ENCODE results near the gene KDM4B. TPM values are rescaled to one million over a fixed set of nuclear protein-coding genes. Genes with fewer than 3 reads are reported as not detected.
A peak's percentile ranks its signal among the peaks of the same experiment; 100 is the strongest.

Gene KDM4B
- total RNA-seq, 1 donor from 2014 or later: 34.1 TPM

DNA sequence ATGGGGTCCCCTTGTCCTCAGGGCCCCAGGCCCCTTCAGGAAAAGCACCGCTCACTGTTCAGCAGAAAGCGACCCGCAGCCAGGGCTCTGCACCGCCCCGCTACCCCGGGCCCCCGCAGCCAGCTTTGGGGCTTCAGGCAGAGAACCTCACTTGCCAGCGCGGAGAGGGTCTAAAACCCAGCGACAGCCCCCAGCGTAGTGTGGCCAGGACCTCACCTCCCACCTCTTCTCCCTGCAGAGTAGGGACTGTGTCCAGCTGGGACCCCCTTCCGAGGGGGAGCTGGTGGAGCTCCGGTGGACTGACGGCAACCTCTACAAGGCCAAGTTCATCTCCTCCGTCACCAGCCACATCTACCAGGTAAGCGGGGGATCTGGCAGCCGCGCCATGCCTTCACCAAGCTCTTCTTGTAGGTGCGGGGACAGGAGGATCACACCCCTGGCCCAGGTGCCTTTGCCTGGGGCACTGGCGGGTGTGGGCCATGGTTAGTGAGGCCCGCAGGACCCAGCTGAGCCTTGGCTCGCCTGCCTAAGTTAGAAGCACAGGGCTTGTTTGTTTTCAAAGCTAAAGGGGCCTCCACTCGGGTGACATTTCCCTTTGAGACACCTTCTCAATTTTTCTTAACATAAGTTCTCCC is 175.7 kb downstream of the KDM4B start:
- peaks cover 27% of the 10 kb centered on the region for H3K4me1 ChIP-seq
- H3K36me3 ChIP-seq: peaks cover 85% of the 10 kb centered on the region
- H3K4me3 ChIP-seq: no peak overlapping the region
- intact Hi-C loops (cut with micrococcal nuclease): no loop called here
- no peaks in the 10 kb centered on the region for H3K27me3 ChIP-seq (ENCODE audit: low read depth)
- no peaks in the 10 kb centered on the region for H3K9me3 ChIP-seq (replicated peaks)
- TF ChIP-seq, protein P1, sequence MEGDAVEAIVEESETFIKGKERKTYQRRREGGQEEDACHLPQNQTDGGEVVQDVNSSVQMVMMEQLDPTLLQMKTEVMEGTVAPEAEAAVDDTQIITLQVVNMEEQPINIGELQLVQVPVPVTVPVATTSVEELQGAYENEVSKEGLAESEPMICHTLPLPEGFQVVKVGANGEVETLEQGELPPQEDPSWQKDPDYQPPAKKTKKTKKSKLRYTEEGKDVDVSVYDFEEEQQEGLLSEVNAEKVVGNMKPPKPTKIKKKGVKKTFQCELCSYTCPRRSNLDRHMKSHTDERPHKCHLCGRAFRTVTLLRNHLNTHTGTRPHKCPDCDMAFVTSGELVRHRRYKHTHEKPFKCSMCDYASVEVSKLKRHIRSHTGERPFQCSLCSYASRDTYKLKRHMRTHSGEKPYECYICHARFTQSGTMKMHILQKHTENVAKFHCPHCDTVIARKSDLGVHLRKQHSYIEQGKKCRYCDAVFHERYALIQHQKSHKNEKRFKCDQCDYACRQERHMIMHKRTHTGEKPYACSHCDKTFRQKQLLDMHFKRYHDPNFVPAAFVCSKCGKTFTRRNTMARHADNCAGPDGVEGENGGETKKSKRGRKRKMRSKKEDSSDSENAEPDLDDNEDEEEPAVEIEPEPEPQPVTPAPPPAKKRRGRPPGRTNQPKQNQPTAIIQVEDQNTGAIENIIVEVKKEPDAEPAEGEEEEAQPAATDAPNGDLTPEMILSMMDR (IDR thresholded peaks at IDR 0.05; ENCODE audit: borderline replicate concordance): no peak
- no peak overlapping the region for H3K27ac ChIP-seq (replicated peaks)
- DNase-seq: no peak

DNA sequence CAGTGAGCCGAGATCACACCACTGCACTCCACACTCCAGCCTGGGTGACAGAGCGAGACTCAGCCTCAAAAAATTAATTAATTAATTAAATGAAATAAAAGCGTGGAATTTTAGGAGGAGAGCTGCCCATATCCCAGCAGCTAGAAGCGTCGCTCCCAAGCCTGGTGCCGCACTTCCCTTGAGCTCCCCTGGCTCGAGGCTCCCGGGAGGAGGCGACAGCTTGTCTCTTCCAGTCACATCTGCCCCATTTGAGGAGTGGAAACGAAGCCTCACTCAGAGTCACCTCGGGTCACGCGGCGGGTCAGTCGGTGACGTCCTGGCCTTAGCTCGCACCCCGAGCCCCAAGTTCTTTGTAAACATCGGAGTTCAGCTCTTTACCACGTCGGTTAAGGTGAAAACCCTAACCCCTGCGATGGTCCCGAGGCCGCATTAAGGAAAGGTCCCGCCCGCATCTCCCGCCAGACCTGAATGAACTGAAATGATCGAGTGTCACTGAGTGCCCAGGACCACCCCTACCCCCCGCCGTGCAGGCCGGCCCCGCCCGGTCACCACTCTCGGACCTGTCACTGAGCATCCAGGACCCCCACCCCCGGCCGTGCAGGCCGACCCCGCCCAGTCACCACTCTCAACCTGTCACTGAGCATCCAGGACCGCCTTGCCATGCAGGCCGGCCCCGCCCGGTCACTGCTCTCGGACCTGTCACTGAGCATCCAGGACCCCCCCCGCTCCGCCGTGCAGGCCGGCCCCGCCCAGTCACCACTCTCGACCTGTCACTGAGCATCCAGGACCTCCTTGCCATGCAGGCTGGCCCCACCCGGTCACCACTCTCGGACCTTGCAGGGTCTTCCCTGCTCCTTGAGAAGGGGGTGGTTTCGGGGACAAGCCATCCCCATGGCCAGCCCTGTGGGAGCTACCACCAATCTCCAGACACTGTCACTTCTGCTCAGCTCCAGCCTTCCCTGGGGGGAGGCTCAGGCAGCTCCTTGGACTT is 176.9 kb downstream of the KDM4B start:
- no peak overlapping the region for H3K4me3 ChIP-seq
- TF ChIP-seq, protein P1 (IDR thresholded peaks at IDR 0.05; ENCODE audit: borderline replicate concordance): no peak
- no peaks in the 10 kb centered on the region for H3K27me3 ChIP-seq (ENCODE audit: low read depth)
- intact Hi-C loops (cut with micrococcal nuclease): no loop called here
- peak; percentile 11 for DNase-seq
- no peaks in the 10 kb centered on the region for H3K9me3 ChIP-seq (replicated peaks)
- H3K27ac ChIP-seq (replicated peaks): no peak overlapping the region
- H3K36me3 ChIP-seq: peaks cover 89% of the 10 kb centered on the region
- peaks cover 15% of the 10 kb centered on the region for H3K4me1 ChIP-seq

DNA sequence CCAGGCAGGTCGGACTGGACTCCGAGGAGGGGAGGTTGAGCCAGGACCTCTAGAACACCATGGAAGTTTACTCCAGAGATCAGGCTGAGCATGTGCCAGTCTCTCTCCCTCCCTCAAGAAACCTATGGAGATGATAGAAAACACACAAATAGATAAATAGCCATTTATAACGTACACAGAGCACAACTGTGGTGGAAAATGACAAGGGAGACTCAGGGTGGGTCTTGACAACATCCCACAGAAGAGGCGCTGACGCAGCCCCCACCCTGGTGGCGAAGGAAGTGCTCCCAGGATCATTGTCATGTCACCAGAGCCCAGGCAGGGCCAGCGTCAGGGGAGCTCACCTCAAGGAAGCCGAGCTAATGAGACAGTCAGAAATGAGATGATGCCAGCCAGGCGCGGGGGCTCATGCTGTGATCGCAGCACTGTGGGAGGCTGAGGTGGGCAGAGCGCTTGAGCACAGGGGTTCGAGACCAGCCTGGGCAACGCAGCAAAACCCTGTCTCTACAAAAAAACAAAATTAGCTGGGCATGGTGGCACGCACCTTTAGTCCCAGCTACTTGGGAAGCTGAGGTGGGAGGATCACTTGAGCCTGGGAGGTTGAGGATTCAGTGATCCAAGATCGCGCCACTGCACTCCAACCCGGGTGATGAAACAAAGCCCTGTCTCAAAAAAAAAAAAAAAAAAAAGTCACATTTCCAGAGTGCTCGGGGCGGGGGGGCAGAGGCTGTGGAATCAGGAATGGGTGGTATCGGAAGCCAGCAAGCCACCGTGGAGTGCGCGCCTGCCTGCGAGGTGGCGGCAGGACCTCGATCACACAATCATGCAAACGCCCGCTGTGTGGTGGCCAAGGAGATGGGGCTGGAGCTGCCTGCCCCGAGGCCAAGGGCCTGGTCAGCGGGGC is 178.4 kb downstream of the KDM4B start:
- Histone ChIP-seq H3K9me3 (replicated peaks) (no peaks in the 10 kb centered on the region), H3K27ac (replicated peaks) (no peak overlapping the region), H3K4me1 (peaks cover 7% of the 10 kb centered on the region), H3K27me3 (ENCODE audit: low read depth) (no peaks in the 10 kb centered on the region), H3K4me3 (no peak overlapping the region), H3K36me3 (peaks cover 90% of the 10 kb centered on the region)
- DNase-seq: no peak
- TF ChIP-seq, protein P1 (IDR thresholded peaks at IDR 0.05; ENCODE audit: borderline replicate concordance): no peak
- intact Hi-C loops (cut with micrococcal nuclease): no loop called here

GRCh38 chr19:5147978-5148793 is 179.3 kb downstream of the KDM4B start:
- intact Hi-C loops (cut with micrococcal nuclease): no loop called here
- DNase-seq: peak; percentile 10

More at GRCh38 chr19:5147978-5148793, 179.3 kb downstream of the KDM4B start:
- Histone ChIP-seq H3K4me3 (no peak overlapping the region), H3K27me3 (ENCODE audit: low read depth) (no peaks in the 10 kb centered on the region), H3K4me1 (peaks cover 4% of the 10 kb centered on the region), H3K36me3 (peaks cover 89% of the 10 kb centered on the region), H3K27ac (replicated peaks) (no peak overlapping the region), H3K9me3 (replicated peaks) (no peaks in the 10 kb centered on the region)
- TF ChIP-seq, protein P1 (IDR thresholded peaks at IDR 0.05; ENCODE audit: borderline replicate concordance): no peak

Measured in left ventricle myocardium inferior (tissue), 1 donor.